Epidermal melanocyte (primary cell): ENCODE data around the gene KIF25.

Experiments used
- DNase-seq: peaks from one replicate; pipeline ENCODE4 v3.0.0; 2011; ENCODE audit warnings: low spot score; ENCODE audit not compliant: insufficient read length

Gene KIF25

GRCh38 chr6:168035661-168036545 is 38.4 kb downstream of the KIF25 start:
- DNase-seq: no peak

- DNase-seq: no peak
Observed at GRCh38 chr6:168037242-168037641, 39.8 kb downstream of the KIF25 start.

GRCh38 chr6:168037856-168038255 is 40.4 kb downstream of the KIF25 start:
- DNase-seq: no peak

- DNase-seq: no peak
Observed at GRCh38 chr6:168038576-168039140, 41.2 kb downstream of the KIF25 start.

GRCh38 chr6:168039301-168039700 is 41.8 kb downstream of the KIF25 start:
- no peak for DNase-seq

GRCh38 chr6:168039849-168040248 is 42.4 kb downstream of the KIF25 start:
- no peak for DNase-seq

GRCh38 chr6:168040856-168041496 is 43.5 kb downstream of the KIF25 start:
- no peak for DNase-seq

GRCh38 chr6:168041928-168042327 is 44.5 kb downstream of the KIF25 start:
- no peak for DNase-seq

GRCh38 chr6:168042426-168043192 is 45.1 kb downstream of the KIF25 start:
- DNase-seq: no peak

- DNase-seq: no peak
Observed at GRCh38 chr6:168043193-168043847, 45.8 kb downstream of the KIF25 start.

GRCh38 chr6:168043848-168044415 is 46.5 kb downstream of the KIF25 start:
- DNase-seq: no peak

GRCh38 chr6:168044521-168045130 is 47.2 kb downstream of the KIF25 start:
- no peak for DNase-seq

- DNase-seq: no peak
Observed at GRCh38 chr6:168045141-168045691, 47.7 kb downstream of the KIF25 start.

- DNase-seq: no peak
Observed at GRCh38 chr6:168045706-168046620, 48.5 kb downstream of the KIF25 start.

GRCh38 chr6:168046696-168047095 is 49.2 kb downstream of the KIF25 start:
- DNase-seq: no peak

GRCh38 chr6:168047841-168048723 is 50.6 kb downstream of the KIF25 start:
- DNase-seq: no peak

- DNase-seq: no peak
Observed at GRCh38 chr6:168048724-168049025, 51.2 kb downstream of the KIF25 start.

GRCh38 chr6:168049277-168049676 is 51.8 kb downstream of the KIF25 start:
- DNase-seq: no peak
